H1 (cell line): ENCODE results near the gene ARSB. TPM values are rescaled to one million over a fixed set of nuclear protein-coding genes. Genes with fewer than 3 reads are reported as not detected.

Experiments used
- BCL11A ChIP-seq, 2 experiments: IDR thresholded peaks; one replicate each; pipeline ENCODE4 v1.6.1; 2011; ENCODE audit warnings: low read depth in 2 of 2, low read length in 2 of 2, mild to moderate bottlenecking in 2 of 2
- FOSL1 ChIP-seq: IDR thresholded peaks from 2 replicates; pipeline ENCODE4 v1.6.1; 2011; ENCODE audit warnings: mild to moderate bottlenecking, low read depth, low read length, moderate library complexity; ENCODE audit not compliant: insufficient read depth
- polyA plus RNA-seq, 7 experiments: library from polyadenylated mRNA; depleted of rRNA in 3 of 7; stranded (reverse) in 5 of 7; unstranded in 2 of 7; fragments of >200 nt in 5 of 7; fragments of 200-250 nt in 2 of 7; gene quantifications; 1 replicate in 5 of 7; 2 replicates in 1 of 7; 4 replicates in 1 of 7; pipeline versions ENCODE4 v1.2.1 to v1.2.3, GENCODE V29; 2011 to 2013; ENCODE audit warnings: missing spikeins in 2 of 7, mixed read lengths in 2 of 7
- total RNA-seq: library from RNA; stranded (reverse); fragmentation: NEBNext Ultra II Directional; extraction: Animal tissue kit (Norgen Biotek cat#: 25700); gene quantifications from 2 replicates; pipeline ENCODE4 v1.2.1, GENCODE V29; 2021

The ARSB gene
- total and polyA plus RNA-seq, 2 of the 8 experiments (the other 6 are each of a cell fraction or from before 2014, with no cell fraction given), result 6.4 to 13.9 TPM

DNA sequence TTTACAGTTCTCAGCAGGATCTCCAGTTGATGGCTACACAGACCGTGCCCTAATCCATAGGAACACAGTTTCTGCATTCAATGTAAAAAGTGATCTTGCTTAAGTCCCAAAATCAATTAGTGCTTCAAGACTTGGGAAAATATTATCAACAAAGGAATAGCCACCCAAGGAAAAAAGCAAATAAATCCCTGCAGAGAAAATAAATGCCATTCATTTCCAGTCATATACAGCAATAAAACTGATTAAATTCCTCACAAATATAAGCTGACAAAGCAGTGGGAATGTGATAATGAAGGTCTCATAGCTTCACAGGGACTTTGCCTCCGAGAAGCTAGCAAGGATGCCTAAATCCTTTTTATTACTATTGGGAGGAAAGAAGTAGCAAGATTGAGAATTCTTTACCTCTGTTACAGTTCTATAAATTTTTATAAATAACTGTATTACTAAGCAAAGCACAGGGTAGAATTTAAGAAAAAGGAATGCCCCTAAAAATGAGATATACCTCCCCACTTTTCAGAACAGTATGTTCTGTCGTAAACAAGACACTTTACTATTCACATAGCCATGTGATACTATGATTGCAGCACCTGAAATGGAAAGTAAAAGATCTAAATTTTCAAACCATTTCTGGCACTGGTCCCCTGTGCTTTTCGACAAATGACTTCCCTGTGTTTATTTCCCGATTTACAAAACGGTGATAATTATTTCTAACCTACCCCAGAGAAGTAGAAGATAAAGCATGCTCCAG is 59.8 kb downstream of the ARSB start (continued):
- TF ChIP-seq FOSL1, result no peak
- TF ChIP-seq BCL11A (IDR thresholded peaks at IDR 0.05; ENCODE audit: low read depth in 2 of 2, low read length in 2 of 2), result no peak
